ENCODE results near the gene TAF1.
"Not testable (repeated sequence)": the region's sequence is repeated elsewhere in the genome, so short reads cannot be mapped to it uniquely, and the experiment has no call there.

The TAF1 gene

DNA sequence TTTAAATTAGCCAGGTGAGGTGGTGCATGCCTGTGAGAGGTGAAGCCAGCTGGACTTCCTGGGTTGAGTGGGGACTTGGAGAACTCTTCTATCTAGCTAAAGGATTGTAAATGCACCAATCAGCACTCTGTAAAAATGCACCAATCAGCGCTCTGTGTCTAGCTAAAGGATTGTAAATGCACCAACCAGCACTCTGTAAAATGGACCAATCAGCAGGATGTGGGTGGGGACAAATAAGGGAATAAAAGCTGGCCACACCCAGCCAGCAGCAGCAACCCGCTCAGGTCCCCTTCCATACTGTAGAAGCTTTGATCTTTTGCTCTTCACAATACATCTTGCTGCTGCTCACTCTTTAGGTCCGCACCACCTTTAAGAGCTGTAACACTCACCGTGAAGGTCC, 147.6 kb downstream of the TAF1 start:
- not testable (repeated sequence) for DNase-seq

DNA sequence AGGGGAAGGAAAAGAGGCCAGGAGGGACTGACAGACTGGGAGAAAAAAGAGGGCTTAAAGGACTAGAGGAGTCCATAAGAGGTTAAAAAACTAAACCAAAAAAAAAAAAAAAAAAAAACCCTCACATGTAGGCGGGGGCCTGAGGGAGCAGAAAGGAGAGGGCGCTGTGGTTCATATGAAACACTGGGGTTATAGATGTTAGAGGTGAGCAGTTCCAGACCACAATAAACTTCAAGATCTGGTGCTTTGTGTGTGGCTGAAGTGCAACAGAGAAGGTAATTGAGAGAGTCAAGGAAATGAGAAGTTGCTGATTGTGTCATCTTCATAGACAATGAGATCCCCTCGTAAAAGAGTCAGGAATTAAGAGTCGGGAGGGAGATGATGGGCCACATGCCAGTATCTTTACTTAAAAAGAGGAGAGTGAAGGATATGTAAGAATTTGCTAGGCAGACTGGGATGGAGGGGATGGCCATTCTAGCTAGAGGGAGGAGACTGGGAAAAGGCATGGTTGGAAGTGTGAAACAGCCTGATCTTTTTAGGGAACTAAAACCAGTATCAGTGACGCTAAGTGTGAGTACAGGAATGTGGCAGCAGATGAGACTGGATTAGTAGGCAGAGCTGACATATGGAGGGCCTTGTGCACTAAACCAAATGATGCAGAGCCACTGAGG, 148.3 kb downstream of the TAF1 start:
- no peak for DNase-seq

GRCh38 chrX:71515038-71515396, 148.9 kb downstream of the TAF1 start:
- DNase-seq, result no peak

Data from NK-92 treated with Interleukin-12 subunit alpha and Interleukin-12 subunit beta, amount 100 ng/mL, for 24 hours (cell line).